IMR-90 (cell line): Measurements from ENCODE around the gene MDC1. TPM values are rescaled to one million over a fixed set of nuclear protein-coding genes. Genes with fewer than 3 reads are reported as not detected.

Source experiments
- ATAC-seq: fragments of 200-7000 bp; cut with Tn5 transposase; 2 replicates; pipeline ENCODE4 v1.9.1; 2020; ENCODE audit warnings: low read depth, mild to moderate bottlenecking, moderate library complexity
- BruUV-seq: library from RNA; stranded (reverse); fragments of 400-500 nt; replicated peaks from 2 replicates; lab custom pipeline; 2021; lab: Mats Ljungman, UMichigan
- CTCF ChIA-PET: fragments of 300-600 bp; formaldehyde crosslinking; extraction: SDS; loops from one replicate; lab custom pipeline; 2021; ENCODE audit warnings: antibody characterized with exemption; lab: Yijun Ruan, JAX
- POLR2A ChIA-PET: fragments of 300-600 bp; sonication (Branson Sonifier 250); formaldehyde crosslinking; loops from one replicate; lab custom pipeline; 2022; ENCODE audit warnings: antibody characterized with exemption; ENCODE audit not compliant: unreplicated experiment; lab: Charles Lee
- DNase-seq: peaks from one replicate; pipeline ENCODE4 v3.0.0; 2013
- H2AFZ ChIP-seq: replicated peaks from 2 replicates; pipeline ENCODE3; 2013; ENCODE audit warnings: low read length, mild to moderate bottlenecking; ENCODE audit not compliant: poor library complexity
- H2AK5ac ChIP-seq: 2 replicates; pipeline ENCODE4 v1.6.1; 2013; ENCODE audit warnings: low read depth, low read length, inconsistent platforms
- H2AK9ac ChIP-seq: replicated peaks from 2 replicates; pipeline ENCODE3; 2013; ENCODE audit warnings: mild to moderate bottlenecking, low read depth, low read length, moderate library complexity; ENCODE audit not compliant: poor library complexity
- H2BK120ac ChIP-seq: 2 replicates; pipeline ENCODE4 v1.6.1; 2013; ENCODE audit warnings: low read depth, low read length, inconsistent platforms
- H2BK15ac ChIP-seq: 3 replicates; pipeline ENCODE4 v1.6.1; 2013; ENCODE audit warnings: low read depth, low read length, inconsistent platforms
- H2BK20ac ChIP-seq: 2 replicates; pipeline ENCODE4 v1.6.1; 2013; ENCODE audit warnings: low read depth, mild to moderate bottlenecking, inconsistent platforms, low read length, moderate library complexity
- H2BK5ac ChIP-seq: 2 replicates; pipeline ENCODE4 v1.6.1; 2013; ENCODE audit warnings: mild to moderate bottlenecking, low read depth, low read length, inconsistent platforms; ENCODE audit not compliant: poor library complexity, severe bottlenecking
- H3K14ac ChIP-seq: replicated peaks from 2 replicates; pipeline ENCODE4 v1.6.1; 2013; ENCODE audit warnings: low read depth, low read length, inconsistent platforms
- H3K18ac ChIP-seq: 2 replicates; pipeline ENCODE4 v1.6.1; 2013; ENCODE audit warnings: low read depth, low read length, control low read depth
- H3K23ac ChIP-seq: 2 replicates; pipeline ENCODE4 v1.6.1; 2013; ENCODE audit warnings: low read depth, low read length, inconsistent platforms
- H3K27ac ChIP-seq: 2 replicates; pipeline ENCODE4 v1.5.1; 2013; ENCODE audit warnings: mild to moderate bottlenecking, control low read depth, low read length; ENCODE audit not compliant: insufficient read depth
- H3K27me3 ChIP-seq: 2 replicates; pipeline ENCODE4 v1.6.1; 2013; ENCODE audit warnings: low read length; ENCODE audit not compliant: control insufficient read depth, insufficient read depth
- H3K36me3 ChIP-seq: 2 replicates; pipeline ENCODE4 v1.6.1; 2013; ENCODE audit warnings: low read length, mixed read lengths; ENCODE audit not compliant: control insufficient read depth, insufficient read depth
- H3K4ac ChIP-seq: 2 replicates; pipeline ENCODE4 v1.6.1; 2013; ENCODE audit warnings: low read depth, low read length, inconsistent platforms
- H3K4me1 ChIP-seq: 2 replicates; pipeline ENCODE4 v1.6.1; 2013; ENCODE audit warnings: low read length, mixed read lengths; ENCODE audit not compliant: control insufficient read depth, insufficient read depth
- H3K4me2 ChIP-seq: 2 replicates; pipeline ENCODE4 v1.6.1; 2013; ENCODE audit warnings: low read depth, mild to moderate bottlenecking, control low read depth, low read length, moderate library complexity
- H3K4me3 ChIP-seq: 2 replicates; pipeline ENCODE4 v1.5.1; 2013; ENCODE audit warnings: low read depth, mild to moderate bottlenecking, control low read depth, low read length, moderate library complexity; ENCODE audit not compliant: insufficient read depth
- H3K56ac ChIP-seq: 2 replicates; pipeline ENCODE4 v1.6.1; 2013; ENCODE audit warnings: low read length, inconsistent platforms; ENCODE audit not compliant: insufficient read depth; ENCODE audit errors: extremely low read depth
- H3K79me1 ChIP-seq, 2 experiments: 2 replicates each; pipeline ENCODE4 v1.6.1; 2013; ENCODE audit warnings: low read length in 2 of 2, inconsistent platforms in 1 of 2, low read depth in 1 of 2
- H3K9ac ChIP-seq: 2 replicates; pipeline ENCODE4 v1.6.1; 2013; ENCODE audit warnings: low read depth, low read length, control low read depth
- H3K9me1 ChIP-seq: 2 replicates; pipeline ENCODE4 v1.6.1; 2013; ENCODE audit warnings: low read length, inconsistent platforms; ENCODE audit not compliant: insufficient read depth
- H3K9me3 ChIP-seq: 2 replicates; pipeline ENCODE4 v1.6.1; 2013; ENCODE audit warnings: low read length; ENCODE audit not compliant: control insufficient read depth, insufficient read depth
- H4K20me1 ChIP-seq: 2 replicates; pipeline ENCODE4 v1.6.1; 2013; ENCODE audit warnings: low read length, inconsistent platforms; ENCODE audit not compliant: insufficient read depth
- H4K5ac ChIP-seq: 2 replicates; pipeline ENCODE4 v1.6.1; 2013; ENCODE audit warnings: mild to moderate bottlenecking, low read depth, low read length, control low read depth
- H4K8ac ChIP-seq, 2 experiments: 2 replicates each; pipeline ENCODE4 v1.6.1; 2013; ENCODE audit warnings: low read depth in 2 of 2, low read length in 2 of 2, control low read depth in 1 of 2, inconsistent platforms in 1 of 2
- H4K91ac ChIP-seq: 2 replicates; pipeline ENCODE4 v1.6.1; 2013; ENCODE audit warnings: low read depth, low read length, inconsistent platforms; ENCODE audit not compliant: insufficient read depth
- BHLHE40 ChIP-seq: fragments of 150-350 bp; IDR thresholded peaks from 2 replicates; pipeline ENCODE4 v1.6.1; 2016; ENCODE audit warnings: mild to moderate bottlenecking, low read depth, low read length
- CEBPB ChIP-seq: IDR thresholded peaks from 2 replicates; pipeline ENCODE4 v1.6.1; 2012; ENCODE audit warnings: low read depth, low read length, improper control_type of control experiment
- CHD1 ChIP-seq: IDR thresholded peaks from 2 replicates; pipeline ENCODE4 v1.6.1; 2012; ENCODE audit warnings: low read depth, low read length, improper control_type of control experiment
- ELK1 ChIP-seq: fragments of 150-350 bp; IDR thresholded peaks from 2 replicates; pipeline ENCODE4 v1.6.1; 2016; ENCODE audit warnings: low read depth, mild to moderate bottlenecking, low read length, moderate library complexity, borderline replicate concordance
- FOS ChIP-seq: fragments of 150-350 bp; IDR thresholded peaks from 2 replicates; pipeline ENCODE4 v1.6.1; 2016; ENCODE audit warnings: low read depth, low read length
- MAFK ChIP-seq: IDR thresholded peaks from 2 replicates; pipeline ENCODE4 v1.6.1; 2012; ENCODE audit warnings: low read depth, low read length, improper control_type of control experiment
- MAZ ChIP-seq: IDR thresholded peaks from 2 replicates; pipeline ENCODE4 v1.6.1; 2012; ENCODE audit warnings: low read depth, mild to moderate bottlenecking, low read length, improper control_type of control experiment, moderate library complexity, borderline replicate concordance
- MXI1 ChIP-seq: IDR thresholded peaks from 2 replicates; pipeline ENCODE4 v1.6.1; 2012; ENCODE audit warnings: low read depth, mild to moderate bottlenecking, low read length, moderate library complexity, borderline replicate concordance
- NFE2L2 ChIP-seq: fragments of 150-350 bp; IDR thresholded peaks from 2 replicates; pipeline ENCODE4 v1.6.1; 2016; ENCODE audit warnings: low read depth, mild to moderate bottlenecking, low read length
- POLR2A ChIP-seq: IDR thresholded peaks from 2 replicates; pipeline ENCODE4 v1.6.1; 2012; ENCODE audit warnings: mild to moderate bottlenecking, low read depth, low read length
- WGBS, 2 experiments: methylation state at CpG; one replicate each; pipeline versions ENCODE4 v1.1.5 to v1.1.7; 2013; ENCODE audit warnings: missing lambda C conversion rate in 2 of 2; ENCODE audit not compliant: insufficient read length in 1 of 2; ENCODE audit errors: extremely low coverage in 2 of 2; 5-methylcytosine and 5-hydroxymethylcytosine counted together
- dilution Hi-C: fragments of 300-500 bp; cut with HindIII; formaldehyde crosslinking; loops from one replicate; pipeline ENCODE4 v1.14.3; 2018; ENCODE audit warnings: low sequenced_read_pairs; ENCODE audit not compliant: unreplicated experiment
- in situ Hi-C: fragments of 300-500 bp; cut with MboI; formaldehyde crosslinking; loops from 3 replicates; pipeline ENCODE4 v1.14.3; 2019; ENCODE audit warnings: low sequenced_read_pairs, inconsistent platforms, mixed read lengths
- intact Hi-C: fragments of 100-400 bp; cut with micrococcal nuclease; formaldehyde crosslinking; loops from 2 replicates; pipeline ENCODE4 v1.10.0; 2022
- polyA plus RNA-seq, 3 experiments: library from polyadenylated mRNA; depleted of rRNA; stranded (reverse); fragments of >200 nt; gene quantifications; 2 replicates each; pipeline ENCODE4 v1.2.3, GENCODE V29; 2012; ENCODE audit warnings: low replicate concordance in 1 of 3
- total RNA-seq: library from RNA; depleted of rRNA; stranded (reverse); fragments of >200 nt; gene quantifications from 2 replicates; pipeline ENCODE4 v1.2.3, GENCODE V29; 2012

MDC1 gene
- total and polyA plus RNA-seq, 2 of the 4 experiments (the other 2 are of a cell fraction) = 4.5 to 12.1 TPM

- Histone ChIP-seq H3K4me3 (peak overlapping the region; percentile 68), H2AFZ (no peak overlapping the region), H3K4me2 (peak overlapping the region; percentile 43; the same call in 1 of the 2 replicates), H3K9ac (peak overlapping the region; percentile 97), H3K4me1 (peaks cover 5% of the 10 kb centered on the region), H3K27me3 (no peaks in the 10 kb centered on the region), H4K5ac (peak overlapping the region; percentile 80), H2BK120ac (peak overlapping the region; percentile 53), H3K18ac (peak overlapping the region; percentile 35), H2AK9ac (peak overlapping the region; percentile 95), H2BK5ac (peak overlapping the region; percentile 91), H2AK5ac (peak overlapping the region; percentile 87), H3K79me1 (peaks cover 17 to 43% of the 10 kb centered on the region in 2 experiments), H4K91ac (peak overlapping the region; percentile 84), H3K36me3 (peaks cover 34% of the 10 kb centered on the region), H3K4ac (peak overlapping the region; percentile 88), H4K8ac (peak overlapping the region; percentile 49 to 79), H4K20me1 (peaks cover 44% of the 10 kb centered on the region), H2BK20ac (no peak overlapping the region), H3K23ac (peak overlapping the region; percentile 85), H2BK15ac (no peak overlapping the region), H3K27ac (peak overlapping the region; percentile 98), H3K9me1 (peaks cover 7% of the 10 kb centered on the region), H3K14ac (peak overlapping the region; percentile 98), H3K56ac (peak overlapping the region; percentile 100), H3K9me3 (no peaks in the 10 kb centered on the region)
- no peak for TF ChIP-seq BHLHE40
- no peak for TF ChIP-seq ELK1
- TF ChIP-seq CHD1 = no peak
- TF ChIP-seq MAFK = no peak
- no peak for TF ChIP-seq CEBPB
- TF ChIP-seq POLR2A = no peak
- TF ChIP-seq MAZ = peak; percentile 41
- no peak for TF ChIP-seq NFE2L2
- TF ChIP-seq MXI1 = peak; percentile 67; the same call in 1 of the 2 replicates
- no peak for TF ChIP-seq FOS
- DNase-seq = peak; percentile 32
- CTCF ChIA-PET = interaction anchor here (1.7 kb wide), 1 partner anchor 40 kb away, joined by 3 read pairs; no protein-coding TSS in a partner anchor
- ATAC-seq = no peak
- intact Hi-C loops (loop anchor here (1.0 to 2.0 kb wide), 2 partner anchors 38 to 104 kb away; partner anchors contain the start of genes MRPS18B and PPP1R10), in situ Hi-C loops (loop anchor here (5.0 kb wide), 1 partner anchor 38 kb away; no protein-coding TSS in a partner anchor), dilution Hi-C loops (no loop called here)
- WGBS, 2 experiments = 0% methylated on average over 7 of the region's 29 CpGs; no CpG with 5 or more reads in 1 of the 2 experiments
- POLR2A ChIA-PET = interaction anchor here (0.6 to 1.9 kb wide), 8 partner anchors 25 to 1356 kb away, joined by 3 to 6 read pairs (median 5); no protein-coding TSS in a partner anchor
- no TSS peak for BruUV-seq
Measured at GRCh38 chr6:30720738-30721197, 3.7 kb upstream of the MDC1 start.
